A549 (cell line): Measurements from ENCODE around the gene SPTBN5.

Experiments
- CBX2 ChIP-seq: fragments of 200-600 bp; sonication (generic); IDR thresholded peaks from 2 replicates; pipeline ENCODE4 v1.6.1; 2016; ENCODE audit warnings: low read depth, mild to moderate bottlenecking, borderline replicate concordance
- CEBPB ChIP-seq, 2 experiments: fragments of >200 bp in 1 of 2; sonication (Bioruptor Twin) in 1 of 2; formaldehyde crosslinking in 1 of 2; IDR thresholded peaks; 2 replicates each; pipeline ENCODE4 v1.6.1; 2012 to 2016
- CTCF ChIP-seq: fragments of >200 bp; sonication (Bioruptor Twin); formaldehyde crosslinking; IDR thresholded peaks from 3 replicates; pipeline ENCODE4 v1.5.1; 2016
- EP300 ChIP-seq, 2 experiments: fragments of >200 bp; sonication (Bioruptor Twin); formaldehyde crosslinking; IDR thresholded peaks; 2 replicates in 1 of 2; 3 replicates in 1 of 2; pipeline ENCODE4 v1.6.1; 2016 to 2017
- HOXA7 ChIP-seq: fragments of 250-450 bp; sonication (Bioruptor Pico); IDR thresholded peaks from 2 replicates; pipeline ENCODE4 v1.5.0; 2020; ENCODE audit warnings: mild to moderate bottlenecking, moderate library complexity
- POLR2A ChIP-seq: IDR thresholded peaks from 2 replicates; pipeline ENCODE4 v1.6.1; 2012; ENCODE audit warnings: mild to moderate bottlenecking, low read length
- POLR2AphosphoS2 ChIP-seq: conservative IDR thresholded peaks from 2 replicates; pipeline ENCODE4 v1.6.1; 2012; ENCODE audit warnings: low read length, improper control_type of control experiment, inconsistent platforms

GRCh38 chr15:41871175-41871905, 22.5 kb downstream of the SPTBN5 start:
- TF ChIP-seq CTCF (no peak), EP300 (IDR thresholded peaks at IDR 0.05) (no peak), POLR2A (no peak), CBX2 (no peak), CEBPB (IDR thresholded peaks at IDR 0.05) (no peak), HOXA7 (CRISPR knock-in tag) (no peak), POLR2AphosphoS2 (no peak)
